OCI-LY3 (cell line): ENCODE data around the gene SCARB1.

ENCODE experiments used
- H2AFZ ChIP-seq: fragments of 200-600, 300-600 bp; shearing (Covaris generic); 2 replicates; pipeline ENCODE4 v1.6.0; 2014; ENCODE audit warnings: antibody characterized with exemption, low read depth, low read length
- H3K27ac ChIP-seq: fragments of 200-600, 300-600 bp; sonication (generic); 2 replicates; pipeline ENCODE4 v1.5.1; 2014; ENCODE audit warnings: mild to moderate bottlenecking, low read length, moderate library complexity, mixed read lengths
- H3K27me3 ChIP-seq: fragments of 200-600, 300-600 bp; sonication (generic); 2 replicates; pipeline ENCODE4 v1.6.1; 2014; ENCODE audit warnings: low read depth, low read length, mixed read lengths
- H3K36me3 ChIP-seq: fragments of 200-600, 300-600 bp; sonication (generic); replicated peaks from 2 replicates; pipeline ENCODE3; 2014; ENCODE audit warnings: low read depth, low read length, mixed read lengths
- H3K4me1 ChIP-seq: fragments of 300-600, 200-600 bp; sonication (generic); 2 replicates; pipeline ENCODE4 v1.6.1; 2014; ENCODE audit warnings: low read length, mixed read lengths
- H3K4me2 ChIP-seq: fragments of 200-600, 300-600 bp; sonication (generic); 2 replicates; pipeline ENCODE4 v1.6.1; 2014; ENCODE audit warnings: low read length, mixed read lengths
- H3K4me3 ChIP-seq: fragments of 300-600, 200-600 bp; sonication (generic); 2 replicates; pipeline ENCODE4 v1.5.1; 2014; ENCODE audit warnings: antibody characterized with exemption, mild to moderate bottlenecking, low read length, moderate library complexity
- H3K79me2 ChIP-seq: fragments of 300-600, 200-600 bp; shearing (Covaris generic); 2 replicates; pipeline ENCODE4 v1.6.1; 2014; ENCODE audit warnings: mild to moderate bottlenecking, low read length, mixed read lengths
- H3K9ac ChIP-seq: fragments of 300-600, 200-600 bp; shearing (Covaris generic); 2 replicates; pipeline ENCODE4 v1.6.0; 2014; ENCODE audit warnings: mild to moderate bottlenecking, low read length, moderate library complexity
- H3K9me3 ChIP-seq: fragments of 200-600, 300-600 bp; shearing (Covaris generic); 2 replicates; pipeline ENCODE4 v1.6.1; 2014; ENCODE audit warnings: low read length, mixed read lengths; ENCODE audit not compliant: insufficient read depth
- H4K20me1 ChIP-seq: fragments of 200-600, 300-600 bp; sonication (generic); 2 replicates; pipeline ENCODE4 v1.6.1; 2016; ENCODE audit warnings: low read length, mixed read lengths; ENCODE audit not compliant: insufficient read depth
- EZH2phosphoT487 ChIP-seq: fragments of 200-600 bp; shearing (Covaris generic); IDR thresholded peaks from 2 replicates; pipeline ENCODE4 v1.6.1; 2018; ENCODE audit warnings: antibody characterized with exemption, mixed run types, low read depth
- TF ChIP-seq, protein P1 (sequence below): fragments of 200-600, 300-600 bp; sonication (generic); IDR thresholded peaks from 2 replicates; pipeline ENCODE4 v1.5.1; 2014; ENCODE audit warnings: antibody characterized with exemption, low read length, low read depth

SCARB1 gene

DNA sequence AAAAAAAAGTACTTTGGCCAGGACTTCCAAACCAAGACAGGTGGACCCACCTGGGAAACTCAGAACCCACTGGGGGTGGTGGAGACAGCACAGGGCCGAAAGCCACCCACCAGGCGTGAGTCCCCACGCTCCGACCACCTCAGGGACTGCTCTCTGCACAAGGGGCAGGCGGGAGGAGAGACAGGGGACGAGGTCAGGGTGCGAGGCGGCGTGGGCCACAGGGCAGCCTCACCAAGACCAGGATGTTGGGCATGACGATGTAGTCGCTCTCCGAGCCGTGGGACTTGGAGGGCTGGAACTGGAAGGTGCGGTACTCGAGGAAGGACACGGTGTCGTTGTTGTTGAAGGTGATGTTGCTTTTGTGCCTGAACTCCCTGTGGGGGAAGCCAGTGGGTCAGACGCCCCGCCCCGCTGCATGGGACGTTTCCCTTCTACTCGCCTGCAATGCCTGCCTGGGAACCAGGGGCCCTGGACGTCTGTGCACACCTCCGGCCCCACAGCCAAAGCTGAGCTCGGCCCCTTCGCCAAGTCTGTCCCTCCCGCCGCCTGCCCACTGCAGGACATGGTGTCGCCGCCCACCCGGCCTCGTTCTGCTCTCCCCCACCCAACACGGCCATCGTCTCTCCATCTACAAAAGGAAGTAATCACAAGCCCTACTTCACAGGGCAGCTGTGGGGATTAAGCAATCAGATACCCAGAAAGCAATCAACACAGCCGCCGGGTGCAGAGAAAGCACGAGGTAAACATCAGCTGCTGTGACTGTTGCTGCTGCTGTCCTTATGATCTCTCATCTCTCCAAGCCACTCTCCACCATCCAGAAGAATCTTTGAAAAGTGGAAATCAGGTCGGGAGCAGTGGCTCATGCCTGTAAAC is 48.7 kb downstream of the SCARB1 start:
- Histone ChIP-seq H3K4me1 (peaks cover 18% of the 10 kb centered on the region), H3K36me3 (peaks cover 57% of the 10 kb centered on the region), H3K79me2 (peaks cover 13% of the 10 kb centered on the region), H3K9me3 (no peaks in the 10 kb centered on the region), H3K4me2 (no peak overlapping the region), H3K27me3 (no peaks in the 10 kb centered on the region), H3K4me3 (no peak overlapping the region), H3K9ac (no peak overlapping the region), H4K20me1 (peaks cover 14% of the 10 kb centered on the region), H2AFZ (no peak overlapping the region), H3K27ac (no peak overlapping the region)
- TF ChIP-seq EZH2phosphoT487 = no peak
- TF ChIP-seq, protein P1, sequence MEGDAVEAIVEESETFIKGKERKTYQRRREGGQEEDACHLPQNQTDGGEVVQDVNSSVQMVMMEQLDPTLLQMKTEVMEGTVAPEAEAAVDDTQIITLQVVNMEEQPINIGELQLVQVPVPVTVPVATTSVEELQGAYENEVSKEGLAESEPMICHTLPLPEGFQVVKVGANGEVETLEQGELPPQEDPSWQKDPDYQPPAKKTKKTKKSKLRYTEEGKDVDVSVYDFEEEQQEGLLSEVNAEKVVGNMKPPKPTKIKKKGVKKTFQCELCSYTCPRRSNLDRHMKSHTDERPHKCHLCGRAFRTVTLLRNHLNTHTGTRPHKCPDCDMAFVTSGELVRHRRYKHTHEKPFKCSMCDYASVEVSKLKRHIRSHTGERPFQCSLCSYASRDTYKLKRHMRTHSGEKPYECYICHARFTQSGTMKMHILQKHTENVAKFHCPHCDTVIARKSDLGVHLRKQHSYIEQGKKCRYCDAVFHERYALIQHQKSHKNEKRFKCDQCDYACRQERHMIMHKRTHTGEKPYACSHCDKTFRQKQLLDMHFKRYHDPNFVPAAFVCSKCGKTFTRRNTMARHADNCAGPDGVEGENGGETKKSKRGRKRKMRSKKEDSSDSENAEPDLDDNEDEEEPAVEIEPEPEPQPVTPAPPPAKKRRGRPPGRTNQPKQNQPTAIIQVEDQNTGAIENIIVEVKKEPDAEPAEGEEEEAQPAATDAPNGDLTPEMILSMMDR = no peak

DNA sequence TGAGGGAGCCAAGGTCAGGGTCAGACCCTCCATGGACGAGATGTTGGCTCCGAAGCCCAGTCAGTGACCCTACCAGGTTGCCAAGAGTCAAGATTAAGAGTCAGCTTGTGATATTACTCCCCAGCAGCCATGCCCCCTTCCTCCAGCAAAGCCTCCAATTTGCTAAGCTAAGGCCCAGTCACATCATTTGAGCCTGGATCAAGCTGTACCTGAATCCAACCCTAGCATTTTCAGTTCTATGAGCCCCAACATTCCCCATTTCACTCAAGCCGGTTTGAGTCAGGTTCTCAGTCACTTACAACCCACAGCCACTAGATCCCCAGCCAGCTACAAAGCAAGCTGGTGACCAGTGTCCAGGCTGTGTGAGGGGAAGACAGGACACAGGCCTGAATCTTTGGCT is 49.9 kb downstream of the SCARB1 start:
- H3K4me1 ChIP-seq = peaks cover 18% of the 10 kb centered on the region
- H3K4me3 ChIP-seq = no peak overlapping the region
- H3K79me2 ChIP-seq = peaks cover under 1% of the 10 kb centered on the region; the same call in 1 of the 2 replicates
- H3K27ac ChIP-seq = no peak overlapping the region
- no peaks in the 10 kb centered on the region for H3K9me3 ChIP-seq
- no peak overlapping the region for H2AFZ ChIP-seq
- peaks cover 7% of the 10 kb centered on the region for H4K20me1 ChIP-seq
- no peak overlapping the region for H3K9ac ChIP-seq
- TF ChIP-seq EZH2phosphoT487 = no peak
- TF ChIP-seq, protein P1 = no peak
- no peak overlapping the region for H3K4me2 ChIP-seq
- no peaks in the 10 kb centered on the region for H3K27me3 ChIP-seq
- peaks cover 60% of the 10 kb centered on the region for H3K36me3 ChIP-seq

DNA sequence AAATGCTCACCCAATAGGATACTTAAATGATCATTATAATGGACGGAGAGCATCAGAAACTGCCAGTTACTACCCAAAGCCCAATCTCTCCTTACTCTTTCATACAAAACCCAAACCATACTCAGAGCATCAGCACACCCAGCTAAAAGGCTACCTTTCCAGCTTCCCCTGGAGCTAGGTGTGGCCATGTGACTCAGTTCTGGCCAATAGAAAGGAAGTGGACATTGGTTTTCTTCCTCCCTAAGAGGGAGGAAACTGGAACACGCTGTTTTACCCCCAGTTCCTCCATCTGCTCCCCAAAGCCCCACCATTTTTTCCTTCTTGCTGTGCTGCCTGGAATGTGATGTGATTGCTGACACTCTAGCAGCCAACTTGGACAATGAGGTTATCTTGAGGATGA is 50.7 kb downstream of the SCARB1 start:
- H3K4me1 ChIP-seq = peaks cover 18% of the 10 kb centered on the region
- H2AFZ ChIP-seq = no peak overlapping the region
- no peak overlapping the region for H3K27ac ChIP-seq
- H4K20me1 ChIP-seq = peaks cover 6% of the 10 kb centered on the region
- no peaks in the 10 kb centered on the region for H3K9me3 ChIP-seq
- peaks cover 60% of the 10 kb centered on the region for H3K36me3 ChIP-seq
- H3K4me2 ChIP-seq = no peak overlapping the region
- TF ChIP-seq, protein P1 = no peak
- TF ChIP-seq EZH2phosphoT487 = no peak
- no peaks in the 10 kb centered on the region for H3K27me3 ChIP-seq
- H3K4me3 ChIP-seq = no peak overlapping the region
- H3K79me2 ChIP-seq = no peaks in the 10 kb centered on the region
- no peak overlapping the region for H3K9ac ChIP-seq

DNA sequence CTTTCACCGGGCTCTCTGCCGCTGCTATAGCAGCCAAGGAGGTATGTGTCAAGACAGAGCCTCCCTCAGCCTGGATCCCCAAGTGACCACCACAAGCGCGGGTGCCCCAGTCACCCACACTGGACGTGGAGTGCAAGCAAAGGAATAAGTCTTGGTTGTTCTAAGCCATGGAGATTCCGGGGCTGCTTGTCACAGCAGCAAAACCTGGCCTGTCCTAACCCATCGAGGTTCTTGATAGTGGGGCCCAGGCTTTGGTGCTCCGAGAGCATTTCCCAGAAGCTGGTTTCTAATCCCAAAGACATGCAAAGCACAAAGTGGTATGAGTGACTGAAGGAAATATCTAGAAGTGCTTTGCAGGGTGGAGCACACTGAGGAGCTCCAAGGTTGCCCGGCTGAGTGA is 51.3 kb downstream of the SCARB1 start:
- H3K9ac ChIP-seq = no peak overlapping the region
- no peaks in the 10 kb centered on the region for H3K79me2 ChIP-seq
- peaks cover 61% of the 10 kb centered on the region for H3K36me3 ChIP-seq
- no peak overlapping the region for H3K4me2 ChIP-seq
- TF ChIP-seq, protein P1 = no peak
- TF ChIP-seq EZH2phosphoT487 = no peak
- H3K27me3 ChIP-seq = no peaks in the 10 kb centered on the region
- H4K20me1 ChIP-seq = no peaks in the 10 kb centered on the region
- H3K9me3 ChIP-seq = no peaks in the 10 kb centered on the region
- H2AFZ ChIP-seq = no peak overlapping the region
- H3K4me1 ChIP-seq = peaks cover 18% of the 10 kb centered on the region
- no peak overlapping the region for H3K27ac ChIP-seq
- H3K4me3 ChIP-seq = no peak overlapping the region
